GM21515 (cell line): ENCODE measurements around the gene DDX4.

Experiments
- ATAC-seq: cut with Tn5 transposase; IDR thresholded peaks from one replicate; pipeline ENCODE4 v1.9.1; 2021; ENCODE audit not compliant: unreplicated experiment

The DDX4 gene

GRCh38 chr5:55864606-55865541, 127.0 kb downstream of the DDX4 start:
- no peak for ATAC-seq

GRCh38 chr5:55865831-55866230, 128.0 kb downstream of the DDX4 start:
- no peak for ATAC-seq

GRCh38 chr5:55866485-55866884, 128.6 kb downstream of the DDX4 start:
- no peak for ATAC-seq
